K562 (cell line): ENCODE measurements around the gene EVI5. TPM values are rescaled to one million over a fixed set of nuclear protein-coding genes. Genes with fewer than 3 reads are reported as not detected.

ENCODE experiments used
- ATAC-seq: fragments of 200-7000 bp; cut with Tn5 transposase; 3 replicates; pipeline ENCODE4 v1.9.1; 2020; ENCODE audit warnings: moderate library complexity
- BruUV-seq: library from RNA; stranded (reverse); fragments of 400-500 nt; replicated peaks from 2 replicates; lab custom pipeline; 2021; lab: Mats Ljungman, UMichigan
- CTCF ChIA-PET: fragments of 300-600 bp; formaldehyde crosslinking; extraction: SDS; loops from one replicate; lab custom pipeline; 2021; ENCODE audit warnings: low intra/inter-chr PET ratio; lab: Yijun Ruan, JAX
- POLR2A ChIA-PET: fragments of 300-600, 350-650 bp; sonication (Branson Sonifier 250); formaldehyde crosslinking; extraction: SDS; loops from one replicate; lab custom pipeline; 2021; ENCODE audit warnings: antibody characterized with exemption, inconsistent platforms; lab: Yijun Ruan, JAX
- DNase-seq, 4 experiments: peaks; one replicate each; pipeline versions ENCODE4 v3.0.0 to v3.0.0-alpha.2; 2011 to 2018; ENCODE audit warnings: low spot score in 3 of 4, mixed read lengths in 3 of 4; ENCODE audit errors: extremely low read depth in 1 of 4
- FAIRE-seq: peaks from 2 replicates; lab custom pipeline; 2011; peaks lifted over from hg19 to GRCh38; lab: Jason Lieb, UNC
- H2AFZ ChIP-seq: 2 replicates; pipeline ENCODE4 v1.6.0; 2011; ENCODE audit warnings: low read depth, low read length, control low read depth, inconsistent platforms
- H3K27ac ChIP-seq: fragments of 200-600 bp; 3 replicates; pipeline ENCODE4 v1.8.0; 2011; ENCODE audit warnings: low read depth, mild to moderate bottlenecking, control low read depth, inconsistent platforms, low read length, moderate library complexity, mixed read lengths; ENCODE audit errors: extremely low read depth
- H3K27me3 ChIP-seq, 2 experiments: fragments of 300-600 bp in 1 of 2; 2 replicates in 1 of 2; 3 replicates in 1 of 2; pipeline versions ENCODE4 v1.6.0 to v1.8.0; 2011; ENCODE audit warnings: inconsistent platforms in 2 of 2, low read length in 2 of 2, mild to moderate bottlenecking in 1 of 2, mixed read lengths in 1 of 2, moderate library complexity in 1 of 2; ENCODE audit not compliant: control insufficient read depth in 2 of 2, insufficient read depth in 2 of 2
- H3K36me3 ChIP-seq: fragments of 300-600 bp; 3 replicates; pipeline ENCODE4 v1.8.0; 2011; ENCODE audit warnings: mild to moderate bottlenecking, low read length, inconsistent platforms; ENCODE audit not compliant: control insufficient read depth, insufficient read depth
- H3K4me1 ChIP-seq, 2 experiments: fragments of 200-600 bp in 1 of 2; replicated peaks in 1 of 2; 2 replicates in 1 of 2; 3 replicates in 1 of 2; pipeline versions ENCODE4 v1.5.1 to v1.8.0; 2011; ENCODE audit warnings: inconsistent platforms in 2 of 2, low read length in 2 of 2, mild to moderate bottlenecking in 1 of 2, mixed read lengths in 1 of 2, moderate library complexity in 1 of 2; ENCODE audit not compliant: control insufficient read depth in 2 of 2, insufficient read depth in 2 of 2
- H3K4me2 ChIP-seq: 2 replicates; pipeline ENCODE4 v1.6.1; 2011; ENCODE audit warnings: low read length, control low read depth, inconsistent platforms, mixed read lengths; ENCODE audit not compliant: insufficient read depth
- H3K4me3 ChIP-seq: fragments of 200-600 bp; sonication (generic), shearing (Covaris generic); 2 replicates; pipeline ENCODE4 v1.5.1; 2016; ENCODE audit warnings: control low read depth, inconsistent platforms
- H3K79me2 ChIP-seq: fragments of 200-600 bp; 3 replicates; pipeline ENCODE4 v1.8.0; 2011; ENCODE audit warnings: low read length, inconsistent platforms; ENCODE audit not compliant: control insufficient read depth, insufficient read depth
- H3K9ac ChIP-seq, 2 experiments: 2 replicates each; pipeline versions ENCODE4 v1.6.0 to v1.6.1; 2011; ENCODE audit warnings: low read depth in 2 of 2, low read length in 2 of 2, control low read depth in 1 of 2, inconsistent platforms in 1 of 2, mild to moderate bottlenecking in 1 of 2, mixed read lengths in 1 of 2; ENCODE audit not compliant: insufficient read depth in 1 of 2
- H3K9me1 ChIP-seq: one replicate; pipeline ENCODE4 v1.6.0; 2011; ENCODE audit warnings: inconsistent platforms, mild to moderate bottlenecking, low read length, moderate library complexity; ENCODE audit not compliant: control insufficient read depth, insufficient read depth
- H3K9me3 ChIP-seq: replicated peaks from 2 replicates; pipeline ENCODE4 v1.5.1; 2011; ENCODE audit warnings: low read depth, low read length, inconsistent platforms; ENCODE audit not compliant: control insufficient read depth, insufficient read depth
- H4K20me1 ChIP-seq: replicated peaks from 2 replicates; pipeline ENCODE4 v1.6.1; 2011; ENCODE audit warnings: low read length, inconsistent platforms, mixed read lengths; ENCODE audit not compliant: control insufficient read depth, insufficient read depth
- BDP1 ChIP-seq: IDR thresholded peaks from 3 replicates; pipeline ENCODE4 v1.6.1; 2011; ENCODE audit not compliant: insufficient read length, insufficient read depth
- CBFB ChIP-seq: sonication (generic); formaldehyde crosslinking; IDR thresholded peaks from 2 replicates; pipeline ENCODE4 v1.4.0; 2020; ENCODE audit warnings: mild to moderate bottlenecking, missing genetic modification reagents
- CTBP1 ChIP-seq: fragments of 450-650 bp; IDR thresholded peaks from 2 replicates; pipeline ENCODE4 v1.6.1; 2016; ENCODE audit warnings: borderline replicate concordance
- ETV1 ChIP-seq: fragments of 450-650 bp; conservative IDR thresholded peaks from 2 replicates; pipeline ENCODE4 v1.6.1; 2016; ENCODE audit warnings: missing genetic modification characterization, control low read depth, low read depth, missing compliant biosample characterization
- HDAC6 ChIP-seq: IDR thresholded peaks from 2 replicates; pipeline ENCODE4 v1.6.1; 2012; ENCODE audit warnings: low read depth, mild to moderate bottlenecking, control low read depth, inconsistent platforms, low read length, moderate library complexity
- HLTF ChIP-seq: fragments of 450-650 bp; IDR thresholded peaks from 2 replicates; pipeline ENCODE4 v1.6.1; 2016
- HNRNPK ChIP-seq: fragments of 200-400 bp; formaldehyde crosslinking; IDR thresholded peaks from one replicate; pipeline ENCODE4 v1.6.1; 2018; ENCODE audit warnings: mild to moderate bottlenecking, low read depth, low read length; ENCODE audit not compliant: poor library complexity, severe bottlenecking
- MCM2 ChIP-seq: fragments of 450-650 bp; IDR thresholded peaks from 2 replicates; pipeline ENCODE4 v1.6.1; 2017; ENCODE audit warnings: low read depth, mild to moderate bottlenecking
- MEIS2 ChIP-seq: fragments of 450-650 bp; IDR thresholded peaks from 2 replicates; pipeline ENCODE4 v1.6.1; 2014; ENCODE audit warnings: mild to moderate bottlenecking; ENCODE audit not compliant: partially characterized antibody
- RBM17 ChIP-seq: fragments of 200-400 bp; formaldehyde crosslinking; IDR thresholded peaks from 2 replicates; pipeline ENCODE4 v1.6.1; 2017; ENCODE audit warnings: low read depth, mild to moderate bottlenecking, low read length, borderline replicate concordance
- SAFB2 ChIP-seq: fragments of 200-400 bp; formaldehyde crosslinking; IDR thresholded peaks from 2 replicates; pipeline ENCODE4 v1.6.1; 2018; ENCODE audit warnings: borderline replicate concordance, low read length, low read depth, moderate library complexity; ENCODE audit not compliant: severe bottlenecking
- TGIF2 ChIP-seq: sonication (generic); formaldehyde crosslinking; IDR thresholded peaks from 2 replicates; pipeline ENCODE4 v1.8.1; 2022; ENCODE audit warnings: mild to moderate bottlenecking, missing genetic modification reagents, moderate library complexity
- WGBS: fragments of 100-300 bp; shearing (Covaris generic); methylation state at CpG from one replicate; pipeline ENCODE4 v1.1.6; 2016; ENCODE audit warnings: low coverage, mixed read lengths; ENCODE audit not compliant: insufficient coverage; ENCODE audit errors: missing lambda C conversion rate; 5-methylcytosine and 5-hydroxymethylcytosine counted together
- in situ Hi-C: fragments of 300-500 bp; cut with MboI; formaldehyde crosslinking; loops from 4 replicates; pipeline ENCODE4 v1.15.0; 2018; ENCODE audit warnings: inconsistent platforms, mixed read lengths
- intact Hi-C: fragments of 100-400 bp; cut with micrococcal nuclease; formaldehyde crosslinking; loops from 2 replicates; pipeline ENCODE4 v1.14.2; 2022
- polyA plus RNA-seq, 8 experiments: library from polyadenylated mRNA; depleted of rRNA in 4 of 8; stranded (reverse) in 5 of 8; unstranded in 3 of 8; fragments of >200 nt; fragmentation: Nextera tagmentation in 2 of 8; fragmentation: Illumina TruSeq in 1 of 8; extraction: Ambion mirVana in 2 of 8; extraction: Trizol in 1 of 8; gene quantifications; 2 replicates each; pipeline versions ENCODE4 v1.2.1 to v1.2.3, GENCODE V29; 2011 to 2014; ENCODE audit warnings: inconsistent platforms in 1 of 8, missing spikeins in 1 of 8
- total RNA-seq, 7 experiments: library from RNA; depleted of rRNA in 6 of 7; stranded (reverse); fragments of >200 nt in 6 of 7; fragmentation: Illumina TruSeq in 2 of 7; extraction: Trizol in 2 of 7; gene quantifications; 2 replicates each; pipeline versions ENCODE4 v1.2.1 to v1.2.3, GENCODE V29; 2011 to 2021; ENCODE audit warnings: low replicate concordance in 1 of 7
- TF ChIP-seq, protein P1 (sequence below): fragments of 250-450 bp; sonication (Bioruptor Pico); IDR thresholded peaks from 2 replicates; pipeline ENCODE4 v1.5.0; 2021; ENCODE audit warnings: mild to moderate bottlenecking, moderate library complexity
- TF ChIP-seq, protein P2 (sequence below): sonication (generic); formaldehyde crosslinking; IDR thresholded peaks from 2 replicates; pipeline ENCODE4 v1.8.1; 2023; ENCODE audit warnings: mild to moderate bottlenecking, missing genetic modification reagents
- TF ChIP-seq, protein P3 (sequence below): fragments of 450-650 bp; conservative IDR thresholded peaks from 2 replicates; pipeline ENCODE4 v1.6.1; 2016; ENCODE audit warnings: missing genetic modification characterization, low read depth, mild to moderate bottlenecking, control low read depth, missing compliant biosample characterization

The EVI5 gene
- total and polyA plus RNA-seq, 9 of the 15 experiments (the other 6 are each of a cell fraction or from before 2014, with no cell fraction given) = 1.7 to 50.1 (median 13.7) TPM

DNA sequence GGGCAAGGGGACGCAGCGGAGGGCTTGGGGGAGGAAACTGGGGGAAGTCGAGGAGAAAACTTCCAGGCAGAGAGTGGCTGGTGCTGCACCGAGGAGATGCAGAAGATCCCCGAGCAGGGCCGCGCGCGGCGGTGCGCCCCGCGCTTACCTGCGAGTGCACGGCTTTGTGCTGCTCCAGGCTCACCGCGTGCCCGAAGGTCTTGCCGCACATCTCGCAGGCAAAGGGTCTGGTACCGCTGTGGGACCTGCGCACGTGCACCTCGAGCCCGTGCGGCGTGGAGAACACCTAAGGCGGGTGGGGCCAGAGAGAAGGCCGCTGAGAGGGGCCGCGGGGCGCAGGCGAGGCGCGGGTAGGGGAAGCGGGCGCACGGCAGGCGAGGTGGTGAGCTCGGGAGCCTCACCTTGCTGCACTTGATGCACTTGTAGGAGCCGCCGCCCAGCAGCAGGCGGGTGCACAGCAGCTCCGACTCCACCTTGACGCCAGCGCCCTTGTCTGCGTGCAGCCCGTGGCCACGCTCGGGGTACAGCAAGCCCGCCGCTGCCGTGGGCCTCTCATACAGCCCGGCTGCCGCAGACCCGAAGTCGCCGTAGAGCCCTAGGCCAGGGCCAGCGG is 304.6 kb downstream of the EVI5 start (continued):
- TF ChIP-seq CTBP1 (no peak), MCM2 (no peak), CBFB (no peak), HDAC6 (no peak)

DNA sequence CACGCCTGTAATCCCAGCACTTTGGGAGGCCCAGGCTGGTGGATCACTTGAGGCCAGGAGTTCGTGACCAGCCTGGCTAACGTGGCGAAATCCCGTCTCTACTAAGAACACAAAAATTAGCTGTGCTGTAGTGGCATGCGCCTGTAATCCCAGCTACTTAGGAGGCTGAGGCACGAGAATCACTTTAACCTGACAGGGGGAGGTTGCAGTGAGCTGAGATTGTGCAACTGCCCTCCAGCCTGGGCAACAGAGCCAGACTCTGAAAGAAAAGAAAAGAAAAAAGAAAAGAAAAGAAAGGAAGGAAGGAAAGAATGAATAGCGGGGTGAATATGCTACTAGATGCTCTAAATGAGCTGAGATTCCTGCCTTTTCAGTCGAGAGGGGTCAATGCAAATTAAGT is 305.3 kb downstream of the EVI5 start:
- Histone ChIP-seq H3K4me1 (peaks cover 0 to 7% of the 10 kb centered on the region in 2 experiments; a peak in 2 of 5 replicates), H3K9ac (no peak overlapping the region), H3K36me3 (no peaks in the 10 kb centered on the region), H3K27me3 (peaks cover 0 to 17% of the 10 kb centered on the region in 2 experiments; a peak in 2 of 5 replicates), H2AFZ (no peak overlapping the region), H3K27ac (no peak overlapping the region), H3K4me2 (no peak overlapping the region), H3K9me1 (no peaks in the 10 kb centered on the region), H3K4me3 (no peak overlapping the region), H3K79me2 (no peaks in the 10 kb centered on the region), H4K20me1 (no peaks in the 10 kb centered on the region), H3K9me3 (peaks cover 5% of the 10 kb centered on the region; the same call in 1 of the 2 replicates)
- ChIA-PET POLR2A (no interaction called here), CTCF (no interaction called here)
- FAIRE-seq (no peak), DNase-seq (no peak), ATAC-seq (no peak)
- intact Hi-C loops = no loop called here
- BruUV-seq = no TSS peak
- 26% methylated on average over 9 of the region's 9 CpGs for WGBS
- in situ Hi-C loops = no loop called here
- TF ChIP-seq MEIS2 (no peak), ETV1 (tag) (no peak), TGIF2 (CRISPR knock-in tag) (no peak), HNRNPK (no peak), HLTF (no peak), RBM17 (no peak), SAFB2 (no peak), BDP1 (no peak)
- TF ChIP-seq, protein P1, sequence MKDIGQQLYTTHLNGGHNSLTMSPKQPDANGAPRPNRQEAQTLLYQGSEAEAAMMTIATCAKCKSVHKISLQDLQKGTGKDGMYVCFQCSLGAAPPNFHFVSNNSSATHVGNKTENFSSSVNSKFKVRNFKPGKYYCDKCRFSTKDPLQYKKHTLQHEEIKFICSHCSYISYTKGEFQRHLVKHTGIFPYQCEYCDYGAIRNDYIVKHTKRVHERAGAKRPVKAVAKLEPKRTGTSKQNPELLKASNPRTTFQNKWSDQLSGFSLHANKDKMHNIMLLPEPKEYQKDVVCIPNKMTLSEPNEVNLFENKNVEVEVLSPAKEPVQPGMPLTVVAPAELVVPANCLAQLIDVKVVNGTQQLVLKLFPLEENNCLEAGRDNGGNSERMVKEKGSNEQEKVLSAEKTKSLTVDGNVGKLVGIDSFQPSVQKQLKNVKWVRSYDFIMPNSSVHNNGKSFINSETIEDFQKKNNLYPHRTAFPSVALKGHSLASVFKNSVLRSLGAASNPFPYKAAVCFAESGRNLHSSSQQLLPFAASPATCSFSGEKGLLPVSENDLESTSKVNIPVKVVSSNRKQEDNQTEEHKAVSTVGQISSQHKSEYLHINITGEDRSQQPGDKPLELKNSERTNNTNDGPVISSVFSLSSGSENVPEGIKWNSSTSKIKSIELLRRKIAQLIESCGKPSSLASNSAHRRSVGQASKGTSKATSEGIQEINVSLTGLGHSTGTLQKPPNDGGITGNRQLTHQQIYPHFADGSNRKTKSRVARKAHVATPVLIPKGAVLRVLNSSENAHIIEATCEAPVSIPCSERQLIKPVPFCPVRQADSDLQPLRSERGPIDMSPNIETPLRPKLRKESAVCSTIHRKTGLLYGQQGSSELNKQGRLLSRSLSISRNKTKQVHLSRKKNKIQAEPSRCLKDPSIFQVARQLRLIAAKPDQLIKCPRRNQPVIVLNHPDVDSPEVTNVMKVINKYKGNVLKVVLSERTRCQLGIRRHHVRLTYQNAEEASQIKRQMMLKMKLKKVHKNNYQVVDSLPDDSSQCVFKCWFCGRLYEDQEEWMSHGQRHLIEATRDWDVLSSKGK = no peak
- TF ChIP-seq, protein P2, sequence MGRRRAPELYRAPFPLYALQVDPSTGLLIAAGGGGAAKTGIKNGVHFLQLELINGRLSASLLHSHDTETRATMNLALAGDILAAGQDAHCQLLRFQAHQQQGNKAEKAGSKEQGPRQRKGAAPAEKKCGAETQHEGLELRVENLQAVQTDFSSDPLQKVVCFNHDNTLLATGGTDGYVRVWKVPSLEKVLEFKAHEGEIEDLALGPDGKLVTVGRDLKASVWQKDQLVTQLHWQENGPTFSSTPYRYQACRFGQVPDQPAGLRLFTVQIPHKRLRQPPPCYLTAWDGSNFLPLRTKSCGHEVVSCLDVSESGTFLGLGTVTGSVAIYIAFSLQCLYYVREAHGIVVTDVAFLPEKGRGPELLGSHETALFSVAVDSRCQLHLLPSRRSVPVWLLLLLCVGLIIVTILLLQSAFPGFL (CRISPR knock-in tag) = no peak
- TF ChIP-seq, protein P3, sequence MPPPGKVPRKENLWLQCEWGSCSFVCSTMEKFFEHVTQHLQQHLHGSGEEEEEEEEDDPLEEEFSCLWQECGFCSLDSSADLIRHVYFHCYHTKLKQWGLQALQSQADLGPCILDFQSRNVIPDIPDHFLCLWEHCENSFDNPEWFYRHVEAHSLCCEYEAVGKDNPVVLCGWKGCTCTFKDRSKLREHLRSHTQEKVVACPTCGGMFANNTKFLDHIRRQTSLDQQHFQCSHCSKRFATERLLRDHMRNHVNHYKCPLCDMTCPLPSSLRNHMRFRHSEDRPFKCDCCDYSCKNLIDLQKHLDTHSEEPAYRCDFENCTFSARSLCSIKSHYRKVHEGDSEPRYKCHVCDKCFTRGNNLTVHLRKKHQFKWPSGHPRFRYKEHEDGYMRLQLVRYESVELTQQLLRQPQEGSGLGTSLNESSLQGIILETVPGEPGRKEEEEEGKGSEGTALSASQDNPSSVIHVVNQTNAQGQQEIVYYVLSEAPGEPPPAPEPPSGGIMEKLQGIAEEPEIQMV (tag) = no peak
